HFF-Myc (cell line): ENCODE measurements around the gene NR6A1.

Experiments
- DNase-seq: peaks from one replicate; pipeline ENCODE4 v3.0.0-alpha.2; 2011; ENCODE audit warnings: low read depth; ENCODE audit errors: extremely low read depth
- H3K4me3 ChIP-seq: replicated peaks from 2 replicates; pipeline ENCODE4 v1.5.1; 2011; ENCODE audit warnings: low read depth, mild to moderate bottlenecking, control low read depth, low read length
- CTCF ChIP-seq: IDR thresholded peaks from 2 replicates; pipeline ENCODE4 v1.5.1; 2012; ENCODE audit warnings: mild to moderate bottlenecking, low read depth, low read length, control low read depth; ENCODE audit errors: missing control alignments

The NR6A1 gene

GRCh38 chr9:124652615-124653393, 118.3 kb downstream of the NR6A1 start:
- TF ChIP-seq CTCF: no peak

GRCh38 chr9:124652203-124652602, 118.9 kb downstream of the NR6A1 start:
- DNase-seq: no peak
- no peak for TF ChIP-seq CTCF
- no peak overlapping the region for H3K4me3 ChIP-seq

More at GRCh38 chr9:124652615-124653393, 118.3 kb downstream of the NR6A1 start:
- DNase-seq: peak; percentile 69
- H3K4me3 ChIP-seq: no peak overlapping the region

- no peak for TF ChIP-seq CTCF
- no peak overlapping the region for H3K4me3 ChIP-seq
- DNase-seq: no peak
These were observed 125.8 kb downstream of the NR6A1 start for GRCh38 chr9:124645274-124645673.

DNA sequence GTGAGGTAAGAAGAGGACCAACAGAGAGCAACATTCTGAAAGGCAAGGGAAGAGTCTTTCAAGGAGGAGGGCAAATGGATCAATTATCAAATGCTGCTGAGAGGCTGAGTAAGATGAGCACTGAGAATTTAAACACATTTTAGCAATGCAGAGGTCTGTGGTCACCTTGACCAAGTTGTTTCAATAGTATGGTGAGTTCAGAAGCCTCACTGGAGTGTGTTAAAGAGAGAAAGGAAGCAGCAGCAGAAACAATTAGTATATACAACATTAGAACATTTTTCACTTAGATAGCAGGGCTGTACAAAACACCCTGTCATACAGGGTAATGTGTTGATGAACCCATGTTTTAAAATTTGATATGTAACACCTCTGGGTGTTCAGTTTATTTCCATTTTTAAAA, 131.5 kb downstream of the NR6A1 start:
- TF ChIP-seq CTCF: no peak
- no peak overlapping the region for H3K4me3 ChIP-seq

GRCh38 chr9:124635285-124635684, 135.8 kb downstream of the NR6A1 start:
- no peak for DNase-seq
- no peak for TF ChIP-seq CTCF
- H3K4me3 ChIP-seq: no peak overlapping the region

More for the DNA sequence above, 131.5 kb downstream of the NR6A1 start:
- no peak for DNase-seq

GRCh38 chr9:124632077-124632621, 139.0 kb downstream of the NR6A1 start:
- peak; percentile 36 for DNase-seq
- no peak overlapping the region for H3K4me3 ChIP-seq
- TF ChIP-seq CTCF: no peak
